Activated CD8-positive, alpha-beta T cell treated with anti-CD3 and anti-CD28 coated beads for 36 hours (primary cell): ENCODE results near the gene ASIP. TPM values are rescaled to one million over a fixed set of nuclear protein-coding genes. Genes with fewer than 3 reads are reported as not detected.

ENCODE experiments used
- ATAC-seq: fragments of 200-7000 bp; cut with Tn5 transposase; one replicate; pipeline ENCODE4 v1.10.0; 2021; ENCODE audit warnings: mild to moderate bottlenecking, moderate library complexity
- CTCF ChIA-PET: fragments of 350-600 bp; sonication (Branson Sonifier 250); formaldehyde crosslinking; loops from one replicate; lab custom pipeline; 2021; ENCODE audit warnings: antibody characterized with exemption; lab: Charles Lee
- POLR2A ChIA-PET: fragments of 350-600 bp; sonication (Branson Sonifier 250); formaldehyde crosslinking; loops from one replicate; lab custom pipeline; 2021; ENCODE audit warnings: antibody characterized with exemption; lab: Charles Lee
- DNase-seq: peaks from one replicate; pipeline ENCODE4 v3.0.0-alpha.2; 2020
- H3K27ac Mint-ChIP-seq: one replicate; pipeline ENCODE4 v1.8.0; 2021; ENCODE audit warnings: mild to moderate bottlenecking, mixed read lengths
- H3K27me3 Mint-ChIP-seq: one replicate; pipeline ENCODE4 v1.8.0; 2021; ENCODE audit warnings: mixed read lengths
- H3K36me3 Mint-ChIP-seq: one replicate; pipeline ENCODE4 v1.8.0; 2021; ENCODE audit warnings: low read depth, mixed read lengths
- H3K4me1 Mint-ChIP-seq: one replicate; pipeline ENCODE4 v1.8.0; 2021; ENCODE audit warnings: low read depth, mixed read lengths
- H3K4me3 Mint-ChIP-seq: one replicate; pipeline ENCODE4 v1.8.0; 2021; ENCODE audit warnings: mild to moderate bottlenecking, moderate library complexity, mixed read lengths
- H3K9me3 Mint-ChIP-seq: one replicate; pipeline ENCODE4 v1.8.0; 2021; ENCODE audit warnings: mixed read lengths
- CTCF ChIP-seq: fragments of 200-600 bp; IDR thresholded peaks from one replicate; pipeline ENCODE4 v1.8.0; 2022; ENCODE audit warnings: antibody characterized with exemption, mild to moderate bottlenecking
- intact Hi-C: fragments of 100-400 bp; cut with micrococcal nuclease; formaldehyde crosslinking; loops from one replicate; pipeline ENCODE4 v1.10.0; 2022
- total RNA-seq, 2 experiments: library from RNA; stranded (reverse); gene quantifications; one replicate each; pipeline ENCODE4 v1.2.3, GENCODE V29; 2021

ASIP gene
- total RNA-seq, 2 experiments from 2014 or later, result not detected

GRCh38 chr20:34269996-34270627 is 28.9 kb downstream of the ASIP start:
- POLR2A ChIA-PET, result interaction anchor here (1.4 kb wide), 1 partner anchor 14 kb away, joined by 3 read pairs; no protein-coding TSS in a partner anchor
- no peak for TF ChIP-seq CTCF
- ATAC-seq, result no peak
- no peak for DNase-seq
- Mint-ChIP-seq H3K27me3 (peaks cover 2% of the 10 kb centered on the region), H3K36me3 (peaks cover 34% of the 10 kb centered on the region), H3K27ac (no peak overlapping the region), H3K4me3 (no peak overlapping the region), H3K9me3 (no peaks in the 10 kb centered on the region), H3K4me1 (peaks cover 2% of the 10 kb centered on the region)
- intact Hi-C loops, result no loop called here
- CTCF ChIA-PET, result no interaction called here

GRCh38 chr20:34271956-34272355 is 30.7 kb downstream of the ASIP start:
- DNase-seq, result no peak
- CTCF ChIA-PET, result interaction anchor here (1.3 to 1.7 kb wide), 2 partner anchors 30 to 41 kb away, joined by 3 to 5 read pairs; no protein-coding TSS in a partner anchor
- no peak for ATAC-seq
- POLR2A ChIA-PET, result no interaction called here
- H3K4me1 Mint-ChIP-seq, result peaks cover 2% of the 10 kb centered on the region
- peaks cover 2% of the 10 kb centered on the region for H3K27me3 Mint-ChIP-seq
- H3K27ac Mint-ChIP-seq, result no peak overlapping the region
- H3K36me3 Mint-ChIP-seq, result peaks cover 44% of the 10 kb centered on the region
- intact Hi-C loops, result no loop called here
- no peak overlapping the region for H3K4me3 Mint-ChIP-seq
- TF ChIP-seq CTCF, result no peak
- no peaks in the 10 kb centered on the region for H3K9me3 Mint-ChIP-seq

GRCh38 chr20:34274694-34275093 is 33.5 kb downstream of the ASIP start:
- peaks cover 52% of the 10 kb centered on the region for H3K36me3 Mint-ChIP-seq
- H3K27me3 Mint-ChIP-seq, result no peaks in the 10 kb centered on the region
- no peak overlapping the region for H3K4me3 Mint-ChIP-seq
- ATAC-seq (no peak), DNase-seq (no peak)
- H3K27ac Mint-ChIP-seq, result no peak overlapping the region
- CTCF ChIA-PET, result interaction anchor here (1.3 kb wide), 1 partner anchor 38 kb away, joined by 5 read pairs; no protein-coding TSS in a partner anchor
- POLR2A ChIA-PET, result no interaction called here
- no peaks in the 10 kb centered on the region for H3K9me3 Mint-ChIP-seq
- no peak for TF ChIP-seq CTCF
- intact Hi-C loops, result no loop called here
- peaks cover 2% of the 10 kb centered on the region for H3K4me1 Mint-ChIP-seq

GRCh38 chr20:34281177-34281576 is 40.0 kb downstream of the ASIP start:
- DNase-seq, result no peak
- no peak for TF ChIP-seq CTCF
- no peak for ATAC-seq
- intact Hi-C loops, result no loop called here
- POLR2A ChIA-PET, result no interaction called here
- Mint-ChIP-seq H3K36me3 (peaks cover 51% of the 10 kb centered on the region), H3K27ac (no peak overlapping the region), H3K27me3 (no peaks in the 10 kb centered on the region), H3K9me3 (no peaks in the 10 kb centered on the region), H3K4me3 (no peak overlapping the region), H3K4me1 (no peaks in the 10 kb centered on the region)
- CTCF ChIA-PET, result no interaction called here

- CTCF ChIA-PET, result no interaction called here
- peaks cover 53% of the 10 kb centered on the region for H3K36me3 Mint-ChIP-seq
- no peak overlapping the region for H3K27ac Mint-ChIP-seq
- H3K4me1 Mint-ChIP-seq, result no peaks in the 10 kb centered on the region
- H3K4me3 Mint-ChIP-seq, result no peak overlapping the region
- H3K9me3 Mint-ChIP-seq, result no peaks in the 10 kb centered on the region
- no peaks in the 10 kb centered on the region for H3K27me3 Mint-ChIP-seq
- TF ChIP-seq CTCF, result no peak
- DNase-seq (no peak), ATAC-seq (no peak)
- intact Hi-C loops, result no loop called here
- POLR2A ChIA-PET, result interaction anchor here (1.2 kb wide), 1 partner anchor 20 kb away, joined by 3 read pairs; the partner anchor contains the start of gene AHCY
These were observed 40.8 kb downstream of the ASIP start for GRCh38 chr20:34282041-34282440.
